HEK293T (cell line): Measurements from ENCODE around the gene TES.

ENCODE experiments used
- CTCF ChIA-PET: fragments of 350-600 bp; formaldehyde crosslinking; extraction: SDS; loops from one replicate; lab custom pipeline; 2021; ENCODE audit warnings: antibody characterized with exemption, inconsistent platforms; lab: Yijun Ruan, JAX
- POLR2A ChIA-PET: fragments of 350-600 bp; formaldehyde crosslinking; extraction: SDS; loops from one replicate; lab custom pipeline; 2020; ENCODE audit warnings: antibody characterized with exemption, inconsistent platforms; lab: Yijun Ruan, JAX
- DNase-seq: peaks from one replicate; pipeline ENCODE4 v3.0.0; 2012; ENCODE audit warnings: mixed read lengths; ENCODE audit errors: extremely low spot score
- ARNT ChIP-seq: fragments of 450-650 bp; IDR thresholded peaks from 2 replicates; pipeline ENCODE4 v1.6.1; 2017; ENCODE audit warnings: mild to moderate bottlenecking
- BHLHE40 ChIP-seq: fragments of 450-650 bp; IDR thresholded peaks from 2 replicates; pipeline ENCODE4 v1.6.1; 2016; ENCODE audit warnings: mild to moderate bottlenecking, moderate library complexity, borderline replicate concordance
- CTBP1 ChIP-seq: fragments of 450-650 bp; IDR thresholded peaks from 2 replicates; pipeline ENCODE4 v1.6.1; 2016; ENCODE audit warnings: borderline replicate concordance
- ELF4 ChIP-seq: fragments of 450-650 bp; IDR thresholded peaks from 2 replicates; pipeline ENCODE4 v1.6.1; 2017; ENCODE audit warnings: antibody characterized with exemption
- FOXA1 ChIP-seq: fragments of 450-650 bp; IDR thresholded peaks from 2 replicates; pipeline ENCODE4 v1.6.1; 2016; ENCODE audit warnings: mild to moderate bottlenecking
- FOXK2 ChIP-seq: fragments of 450-650 bp; IDR thresholded peaks from 2 replicates; pipeline ENCODE4 v1.6.1; 2016; ENCODE audit warnings: mild to moderate bottlenecking
- FOXM1 ChIP-seq: fragments of 450-650 bp; IDR thresholded peaks from 2 replicates; pipeline ENCODE4 v1.6.1; 2017; ENCODE audit warnings: mild to moderate bottlenecking, borderline replicate concordance
- HDGF ChIP-seq: fragments of 450-650 bp; IDR thresholded peaks from 2 replicates; pipeline ENCODE4 v1.6.1; 2017; ENCODE audit warnings: antibody characterized with exemption, borderline replicate concordance
- L3MBTL2 ChIP-seq: fragments of 450-650 bp; conservative IDR thresholded peaks from 2 replicates; pipeline ENCODE4 v1.6.1; 2016; ENCODE audit warnings: mild to moderate bottlenecking
- LEF1 ChIP-seq: fragments of 450-650 bp; IDR thresholded peaks from 2 replicates; pipeline ENCODE4 v1.6.1; 2017; ENCODE audit warnings: mild to moderate bottlenecking, borderline replicate concordance
- NFRKB ChIP-seq: fragments of 450-650 bp; IDR thresholded peaks from 2 replicates; pipeline ENCODE4 v1.6.1; 2016; ENCODE audit warnings: mild to moderate bottlenecking, moderate library complexity
- SP1 ChIP-seq: fragments of 450-650 bp; IDR thresholded peaks from 2 replicates; pipeline ENCODE4 v1.6.1; 2017
- SUZ12 ChIP-seq: fragments of 450-650 bp; IDR thresholded peaks from 2 replicates; pipeline ENCODE4 v1.6.1; 2016; ENCODE audit warnings: mild to moderate bottlenecking
- TARDBP ChIP-seq: fragments of 450-650 bp; IDR thresholded peaks from 2 replicates; pipeline ENCODE4 v1.6.1; 2016
- ZNF384 ChIP-seq: fragments of 450-650 bp; IDR thresholded peaks from 2 replicates; pipeline ENCODE4 v1.6.1; 2016
- TF ChIP-seq, protein P1 (sequence below): fragments of 450-650 bp; IDR thresholded peaks from 2 replicates; pipeline ENCODE4 v1.6.1; 2016

TES gene

DNA sequence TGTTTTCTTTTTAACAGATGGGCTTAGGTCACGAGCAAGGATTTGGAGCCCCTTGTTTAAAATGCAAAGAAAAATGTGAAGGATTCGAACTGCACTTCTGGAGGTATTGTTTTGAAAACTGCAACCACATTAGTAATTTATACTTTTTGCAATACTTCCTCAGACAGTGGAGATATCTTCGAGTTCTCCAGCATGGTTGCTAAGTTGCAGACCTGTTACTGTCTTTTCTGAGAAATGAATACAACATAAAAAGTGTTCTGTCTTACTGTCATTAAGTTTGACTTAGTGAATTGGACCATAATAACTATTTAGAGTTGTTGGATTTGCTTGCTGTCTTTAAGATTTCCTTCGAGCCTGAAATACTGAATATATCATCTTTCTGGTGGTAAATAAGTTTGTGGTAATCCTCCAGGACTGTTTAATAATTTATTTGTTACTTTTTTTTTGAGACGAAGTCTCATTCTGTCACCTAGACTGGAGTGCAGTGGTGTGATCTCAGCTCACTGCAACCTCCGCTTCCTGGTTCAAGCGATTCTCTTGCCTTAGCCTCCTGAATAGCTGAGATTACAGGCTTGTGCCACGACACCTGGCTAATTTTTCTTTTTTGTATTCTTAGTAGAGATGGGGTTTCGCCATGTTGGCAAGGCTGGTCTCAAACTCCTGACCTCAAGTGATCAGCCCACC, 24.3 kb downstream of the TES start:
- no peak for DNase-seq
- ChIA-PET CTCF (interaction anchor here (1.2 to 5.0 kb wide), 2 partner anchors 24 to 56 kb away, joined by 3 to 54 read pairs; no protein-coding TSS in a partner anchor), POLR2A (no interaction called here)
- TF ChIP-seq FOXK2 = no peak
- TF ChIP-seq LEF1 = no peak
- no peak for TF ChIP-seq NFRKB
- TF ChIP-seq BHLHE40 = no peak
- TF ChIP-seq CTBP1 = no peak
- TF ChIP-seq HDGF = no peak
- no peak for TF ChIP-seq SP1
- TF ChIP-seq SUZ12 = no peak
- no peak for TF ChIP-seq FOXM1
- TF ChIP-seq FOXA1 = no peak
- TF ChIP-seq ELF4 = no peak
- TF ChIP-seq L3MBTL2 = no peak
- TF ChIP-seq ARNT = no peak

DNA sequence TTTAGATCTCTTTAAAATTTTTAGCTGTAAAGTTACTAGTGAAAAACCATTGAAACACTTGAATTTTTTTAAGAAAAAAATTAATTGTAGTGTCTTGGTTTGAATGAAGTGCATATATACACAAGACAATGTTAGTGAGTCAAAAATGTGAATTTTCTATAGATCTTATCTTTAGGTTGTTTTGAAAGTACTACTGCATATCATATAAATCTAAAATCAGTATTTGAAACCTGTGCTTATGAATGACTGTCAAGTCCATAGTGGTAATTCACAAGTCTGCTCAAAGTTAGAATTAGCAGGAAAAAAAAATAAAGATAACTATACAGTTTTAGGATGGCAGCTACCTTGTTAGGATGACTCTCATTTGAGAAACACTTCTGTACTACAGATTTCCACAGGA, 25.0 kb downstream of the TES start:
- TF ChIP-seq, protein P1, sequence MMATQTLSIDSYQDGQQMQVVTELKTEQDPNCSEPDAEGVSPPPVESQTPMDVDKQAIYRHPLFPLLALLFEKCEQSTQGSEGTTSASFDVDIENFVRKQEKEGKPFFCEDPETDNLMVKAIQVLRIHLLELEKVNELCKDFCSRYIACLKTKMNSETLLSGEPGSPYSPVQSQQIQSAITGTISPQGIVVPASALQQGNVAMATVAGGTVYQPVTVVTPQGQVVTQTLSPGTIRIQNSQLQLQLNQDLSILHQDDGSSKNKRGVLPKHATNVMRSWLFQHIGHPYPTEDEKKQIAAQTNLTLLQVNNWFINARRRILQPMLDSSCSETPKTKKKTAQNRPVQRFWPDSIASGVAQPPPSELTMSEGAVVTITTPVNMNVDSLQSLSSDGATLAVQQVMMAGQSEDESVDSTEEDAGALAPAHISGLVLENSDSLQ = no peak
- TF ChIP-seq CTBP1 (no peak), SP1 (no peak), L3MBTL2 (no peak), FOXK2 (no peak), HDGF (no peak)
- ChIA-PET POLR2A (interaction anchor here (1.1 to 1.4 kb wide), 2 partner anchors 24 to 50 kb away, joined by 3 read pairs; no protein-coding TSS in a partner anchor), CTCF (interaction anchor here (0.7 to 5.0 kb wide), 7 partner anchors 9 to 741 kb away, joined by 3 to 54 read pairs (median 4); partner anchors contain the start of gene TES)
- DNase-seq = no peak

DNA sequence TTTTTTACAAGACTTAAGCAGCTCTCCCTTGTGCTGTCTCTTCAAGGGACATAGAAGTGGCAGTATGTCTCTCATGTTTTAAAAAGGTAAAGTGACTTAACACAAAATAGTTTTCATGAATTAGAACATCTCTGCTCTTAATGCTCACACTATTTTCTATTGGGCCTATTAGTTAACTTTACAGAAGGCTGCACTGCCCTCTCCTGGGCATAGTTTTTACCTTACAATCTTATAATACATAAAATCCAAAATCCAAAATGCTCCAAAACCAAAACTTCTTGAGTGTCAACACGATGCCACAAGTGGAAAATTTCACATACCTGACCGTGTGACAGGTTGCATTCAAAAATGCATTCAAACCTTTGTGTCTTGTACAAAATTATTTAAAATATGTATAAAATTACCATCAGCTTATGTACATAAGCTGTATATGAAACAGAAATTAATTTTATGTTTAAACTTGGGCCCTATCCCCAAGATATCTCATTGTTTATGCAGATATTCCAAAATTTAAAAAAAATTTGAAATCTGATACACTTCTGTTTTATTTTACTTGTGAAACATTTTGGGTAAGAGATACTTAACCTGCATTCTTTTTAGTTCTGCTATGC, 25.8 kb downstream of the TES start:
- TF ChIP-seq BHLHE40 (no peak), ZNF384 (no peak), FOXM1 (no peak), ELF4 (no peak), LEF1 (no peak), FOXA1 (no peak), SP1 (no peak), L3MBTL2 (no peak), SUZ12 (no peak), HDGF (no peak), NFRKB (no peak), TARDBP (no peak), FOXK2 (no peak), ARNT (no peak), CTBP1 (no peak)
- TF ChIP-seq, protein P1 = no peak
- CTCF ChIA-PET = interaction anchor here (0.8 to 5.0 kb wide), 7 partner anchors 10 to 58 kb away, joined by 3 to 54 read pairs (median 4); partner anchors contain the start of gene TES
- no peak for DNase-seq
- POLR2A ChIA-PET = interaction anchor here (1.1 to 1.4 kb wide), 2 partner anchors 25 to 51 kb away, joined by 3 read pairs; no protein-coding TSS in a partner anchor

DNA sequence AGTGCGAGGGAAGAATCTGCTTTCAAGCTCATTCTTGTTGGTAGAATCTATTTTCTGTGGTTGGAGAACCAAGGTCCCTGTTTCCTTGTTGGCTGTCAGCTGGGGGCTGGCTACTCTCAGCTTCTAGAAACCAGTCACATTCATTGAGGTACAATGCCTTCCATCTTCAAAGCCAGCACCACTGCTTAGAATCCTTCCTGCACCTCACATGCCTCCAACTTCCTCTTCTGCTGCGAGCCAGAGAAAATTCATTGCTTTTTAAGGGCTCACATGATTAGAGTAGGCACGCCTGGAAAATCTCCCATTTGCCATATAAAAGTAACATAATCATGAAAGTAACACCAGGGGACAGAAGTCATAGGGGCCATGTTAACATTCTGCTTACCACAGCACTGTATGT, 28.7 kb downstream of the TES start:
- CTCF ChIA-PET = interaction anchor here (5.0 kb wide), 1 partner anchor 61 kb away, joined by 54 read pairs; no protein-coding TSS in a partner anchor
- no peak for DNase-seq
- no peak for TF ChIP-seq FOXK2
- no peak for TF ChIP-seq ARNT
- no peak for TF ChIP-seq BHLHE40
- no peak for TF ChIP-seq ELF4
- TF ChIP-seq CTBP1 = no peak
- TF ChIP-seq FOXA1 = no peak
- no peak for TF ChIP-seq FOXM1
- TF ChIP-seq TARDBP = no peak
- TF ChIP-seq ZNF384 = no peak
- TF ChIP-seq SUZ12 = no peak
- no peak for TF ChIP-seq LEF1
- no peak for TF ChIP-seq L3MBTL2
- TF ChIP-seq, protein P1 = no peak
- TF ChIP-seq HDGF = no peak
- TF ChIP-seq NFRKB = no peak
- no peak for TF ChIP-seq SP1
- POLR2A ChIA-PET = no interaction called here

DNA sequence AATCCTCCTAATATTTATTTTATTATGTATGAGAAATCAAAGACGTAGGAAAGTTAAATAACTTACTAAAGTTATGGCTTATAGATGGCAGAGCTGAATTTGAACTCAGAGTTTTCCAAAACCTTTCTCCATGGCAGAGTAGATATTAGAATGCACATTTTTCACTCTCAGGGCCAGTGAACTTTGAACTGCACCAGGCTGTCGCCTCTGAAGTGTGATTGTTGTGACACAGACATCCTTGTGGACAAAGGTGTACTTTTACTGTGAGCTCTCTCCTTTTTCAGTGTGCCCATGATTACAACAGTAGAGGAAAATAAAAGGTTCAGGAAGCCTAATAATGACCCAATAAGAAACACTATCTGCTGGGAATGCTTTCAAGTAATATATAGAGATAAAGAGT, 29.1 kb downstream of the TES start:
- no peak for TF ChIP-seq FOXK2
- no peak for TF ChIP-seq FOXM1
- TF ChIP-seq ELF4 = no peak
- no peak for TF ChIP-seq BHLHE40
- no peak for TF ChIP-seq NFRKB
- TF ChIP-seq SP1 = no peak
- TF ChIP-seq, protein P1 = no peak
- TF ChIP-seq CTBP1 = no peak
- TF ChIP-seq SUZ12 = no peak
- no peak for TF ChIP-seq LEF1
- no peak for TF ChIP-seq ARNT
- no peak for TF ChIP-seq ZNF384
- TF ChIP-seq TARDBP = no peak
- TF ChIP-seq HDGF = no peak
- no peak for TF ChIP-seq FOXA1
- no peak for TF ChIP-seq L3MBTL2
- DNase-seq = no peak
- CTCF ChIA-PET = interaction anchor here (5.0 kb wide), 1 partner anchor 61 kb away, joined by 54 read pairs; no protein-coding TSS in a partner anchor
- POLR2A ChIA-PET = no interaction called here
